ENCODE data around the gene TNKS1BP1.

DNA sequence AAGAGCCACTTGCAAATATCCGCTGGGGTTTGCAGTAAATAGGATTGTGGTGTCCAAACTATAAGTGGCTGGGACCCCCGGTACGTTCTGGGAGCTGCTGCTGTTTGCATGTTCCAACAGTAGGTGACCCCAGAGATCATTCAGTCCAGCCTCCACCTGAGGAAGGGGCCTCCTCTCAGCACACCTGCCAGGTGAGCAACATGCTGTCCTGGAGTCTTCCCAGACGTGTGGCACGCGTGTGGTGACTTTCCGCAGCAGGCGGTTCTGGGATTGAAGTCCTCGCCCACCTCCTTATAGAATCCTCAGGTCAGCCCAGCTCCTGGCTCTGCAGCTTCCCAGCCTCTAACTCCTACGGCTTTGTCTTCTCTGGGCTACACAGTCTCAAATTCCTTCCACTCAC, 20.1 kb upstream of the TNKS1BP1 start:
- TF ChIP-seq, protein P1, sequence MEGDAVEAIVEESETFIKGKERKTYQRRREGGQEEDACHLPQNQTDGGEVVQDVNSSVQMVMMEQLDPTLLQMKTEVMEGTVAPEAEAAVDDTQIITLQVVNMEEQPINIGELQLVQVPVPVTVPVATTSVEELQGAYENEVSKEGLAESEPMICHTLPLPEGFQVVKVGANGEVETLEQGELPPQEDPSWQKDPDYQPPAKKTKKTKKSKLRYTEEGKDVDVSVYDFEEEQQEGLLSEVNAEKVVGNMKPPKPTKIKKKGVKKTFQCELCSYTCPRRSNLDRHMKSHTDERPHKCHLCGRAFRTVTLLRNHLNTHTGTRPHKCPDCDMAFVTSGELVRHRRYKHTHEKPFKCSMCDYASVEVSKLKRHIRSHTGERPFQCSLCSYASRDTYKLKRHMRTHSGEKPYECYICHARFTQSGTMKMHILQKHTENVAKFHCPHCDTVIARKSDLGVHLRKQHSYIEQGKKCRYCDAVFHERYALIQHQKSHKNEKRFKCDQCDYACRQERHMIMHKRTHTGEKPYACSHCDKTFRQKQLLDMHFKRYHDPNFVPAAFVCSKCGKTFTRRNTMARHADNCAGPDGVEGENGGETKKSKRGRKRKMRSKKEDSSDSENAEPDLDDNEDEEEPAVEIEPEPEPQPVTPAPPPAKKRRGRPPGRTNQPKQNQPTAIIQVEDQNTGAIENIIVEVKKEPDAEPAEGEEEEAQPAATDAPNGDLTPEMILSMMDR (IDR thresholded peaks at IDR 0.05): no peak
- TF ChIP-seq, protein P2, sequence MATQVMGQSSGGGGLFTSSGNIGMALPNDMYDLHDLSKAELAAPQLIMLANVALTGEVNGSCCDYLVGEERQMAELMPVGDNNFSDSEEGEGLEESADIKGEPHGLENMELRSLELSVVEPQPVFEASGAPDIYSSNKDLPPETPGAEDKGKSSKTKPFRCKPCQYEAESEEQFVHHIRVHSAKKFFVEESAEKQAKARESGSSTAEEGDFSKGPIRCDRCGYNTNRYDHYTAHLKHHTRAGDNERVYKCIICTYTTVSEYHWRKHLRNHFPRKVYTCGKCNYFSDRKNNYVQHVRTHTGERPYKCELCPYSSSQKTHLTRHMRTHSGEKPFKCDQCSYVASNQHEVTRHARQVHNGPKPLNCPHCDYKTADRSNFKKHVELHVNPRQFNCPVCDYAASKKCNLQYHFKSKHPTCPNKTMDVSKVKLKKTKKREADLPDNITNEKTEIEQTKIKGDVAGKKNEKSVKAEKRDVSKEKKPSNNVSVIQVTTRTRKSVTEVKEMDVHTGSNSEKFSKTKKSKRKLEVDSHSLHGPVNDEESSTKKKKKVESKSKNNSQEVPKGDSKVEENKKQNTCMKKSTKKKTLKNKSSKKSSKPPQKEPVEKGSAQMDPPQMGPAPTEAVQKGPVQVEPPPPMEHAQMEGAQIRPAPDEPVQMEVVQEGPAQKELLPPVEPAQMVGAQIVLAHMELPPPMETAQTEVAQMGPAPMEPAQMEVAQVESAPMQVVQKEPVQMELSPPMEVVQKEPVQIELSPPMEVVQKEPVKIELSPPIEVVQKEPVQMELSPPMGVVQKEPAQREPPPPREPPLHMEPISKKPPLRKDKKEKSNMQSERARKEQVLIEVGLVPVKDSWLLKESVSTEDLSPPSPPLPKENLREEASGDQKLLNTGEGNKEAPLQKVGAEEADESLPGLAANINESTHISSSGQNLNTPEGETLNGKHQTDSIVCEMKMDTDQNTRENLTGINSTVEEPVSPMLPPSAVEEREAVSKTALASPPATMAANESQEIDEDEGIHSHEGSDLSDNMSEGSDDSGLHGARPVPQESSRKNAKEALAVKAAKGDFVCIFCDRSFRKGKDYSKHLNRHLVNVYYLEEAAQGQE (IDR thresholded peaks at IDR 0.05; ENCODE audit: insufficient read depth in 1 of 2, low read depth in 2 of 2, low read length in 1 of 2): no peak
